ENCODE results near the gene RFX3. TPM values are rescaled to one million over a fixed set of nuclear protein-coding genes. Genes with fewer than 3 reads are reported as not detected.

The RFX3 gene
- total RNA-seq, 4 donors from 2014 or later, result 0.91 to 6.5 (median 3.3) TPM

- TF ChIP-seq, protein P1, sequence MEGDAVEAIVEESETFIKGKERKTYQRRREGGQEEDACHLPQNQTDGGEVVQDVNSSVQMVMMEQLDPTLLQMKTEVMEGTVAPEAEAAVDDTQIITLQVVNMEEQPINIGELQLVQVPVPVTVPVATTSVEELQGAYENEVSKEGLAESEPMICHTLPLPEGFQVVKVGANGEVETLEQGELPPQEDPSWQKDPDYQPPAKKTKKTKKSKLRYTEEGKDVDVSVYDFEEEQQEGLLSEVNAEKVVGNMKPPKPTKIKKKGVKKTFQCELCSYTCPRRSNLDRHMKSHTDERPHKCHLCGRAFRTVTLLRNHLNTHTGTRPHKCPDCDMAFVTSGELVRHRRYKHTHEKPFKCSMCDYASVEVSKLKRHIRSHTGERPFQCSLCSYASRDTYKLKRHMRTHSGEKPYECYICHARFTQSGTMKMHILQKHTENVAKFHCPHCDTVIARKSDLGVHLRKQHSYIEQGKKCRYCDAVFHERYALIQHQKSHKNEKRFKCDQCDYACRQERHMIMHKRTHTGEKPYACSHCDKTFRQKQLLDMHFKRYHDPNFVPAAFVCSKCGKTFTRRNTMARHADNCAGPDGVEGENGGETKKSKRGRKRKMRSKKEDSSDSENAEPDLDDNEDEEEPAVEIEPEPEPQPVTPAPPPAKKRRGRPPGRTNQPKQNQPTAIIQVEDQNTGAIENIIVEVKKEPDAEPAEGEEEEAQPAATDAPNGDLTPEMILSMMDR (IDR thresholded peaks at IDR 0.05), result no peak
- no peak for TF ChIP-seq POLR2A (IDR thresholded peaks at IDR 0.05)
- H3K27me3 ChIP-seq, result no peaks in the 10 kb centered on the region
- no peaks in the 10 kb centered on the region for H3K4me1 ChIP-seq
- H3K4me3 ChIP-seq, result no peak overlapping the region
- WGBS, 2 donors, result 53 to 71% methylated on average over 5 of the region's 5 CpGs
- no peaks in the 10 kb centered on the region for H3K36me3 ChIP-seq
- intact Hi-C loops (cut with DNase I), result no loop called here
- H3K9me3 ChIP-seq, result no peaks in the 10 kb centered on the region
- H3K27ac ChIP-seq, result no peak overlapping the region
- no peak for DNase-seq
Measured at GRCh38 chr9:3191715-3192114, 334.1 kb downstream of the RFX3 start.

- Histone ChIP-seq H3K27ac (no peak overlapping the region), H3K4me1 (no peaks in the 10 kb centered on the region), H3K4me3 (no peak overlapping the region), H3K27me3 (no peaks in the 10 kb centered on the region), H3K36me3 (no peaks in the 10 kb centered on the region), H3K9me3 (no peaks in the 10 kb centered on the region)
- WGBS, 2 donors, result 70 to 73% methylated on average over 7 of the region's 7 CpGs
- intact Hi-C loops (cut with DNase I), result no loop called here
- TF ChIP-seq, protein P1 (IDR thresholded peaks at IDR 0.05), result no peak
- no peak for TF ChIP-seq POLR2A (IDR thresholded peaks at IDR 0.05)
- no peak for DNase-seq
Measured at GRCh38 chr9:3189113-3189861, 336.5 kb downstream of the RFX3 start.

DNA sequence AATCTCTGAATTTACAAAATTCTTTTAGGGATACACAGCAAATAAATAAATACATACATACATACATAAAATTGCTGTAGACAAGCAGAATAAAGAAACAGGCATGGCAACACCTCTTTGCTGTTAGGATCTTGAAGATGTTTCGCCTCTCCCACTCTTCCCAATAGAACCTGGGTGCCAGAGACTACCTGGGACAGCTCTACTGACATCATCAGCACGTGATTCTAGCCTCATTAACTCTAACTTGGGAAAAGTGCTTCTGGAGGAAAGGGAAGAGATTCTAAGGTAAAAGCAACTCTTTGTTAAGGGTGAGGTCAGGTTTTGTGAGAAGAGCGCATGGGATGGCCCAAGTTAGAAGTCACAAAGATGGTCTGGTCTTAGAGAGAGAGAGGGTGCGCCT, 339.1 kb downstream of the RFX3 start:
- no peaks in the 10 kb centered on the region for H3K36me3 ChIP-seq
- intact Hi-C loops (cut with DNase I), result no loop called here
- DNase-seq, result no peak
- H3K4me3 ChIP-seq, result no peak overlapping the region
- TF ChIP-seq, protein P1 (IDR thresholded peaks at IDR 0.05), result no peak
- no peak for TF ChIP-seq POLR2A (IDR thresholded peaks at IDR 0.05)
- no peaks in the 10 kb centered on the region for H3K9me3 ChIP-seq
- H3K27me3 ChIP-seq, result peaks cover 0 to 12% (median under 1%) of the 10 kb centered on the region in 4 donors
- no peak overlapping the region for H3K27ac ChIP-seq
- H3K4me1 ChIP-seq, result peaks cover 0 to under 1% (median 0%) of the 10 kb centered on the region in 3 donors
- WGBS, 2 donors, result 74 to 79% methylated on average over 4 of the region's 4 CpGs

DNA sequence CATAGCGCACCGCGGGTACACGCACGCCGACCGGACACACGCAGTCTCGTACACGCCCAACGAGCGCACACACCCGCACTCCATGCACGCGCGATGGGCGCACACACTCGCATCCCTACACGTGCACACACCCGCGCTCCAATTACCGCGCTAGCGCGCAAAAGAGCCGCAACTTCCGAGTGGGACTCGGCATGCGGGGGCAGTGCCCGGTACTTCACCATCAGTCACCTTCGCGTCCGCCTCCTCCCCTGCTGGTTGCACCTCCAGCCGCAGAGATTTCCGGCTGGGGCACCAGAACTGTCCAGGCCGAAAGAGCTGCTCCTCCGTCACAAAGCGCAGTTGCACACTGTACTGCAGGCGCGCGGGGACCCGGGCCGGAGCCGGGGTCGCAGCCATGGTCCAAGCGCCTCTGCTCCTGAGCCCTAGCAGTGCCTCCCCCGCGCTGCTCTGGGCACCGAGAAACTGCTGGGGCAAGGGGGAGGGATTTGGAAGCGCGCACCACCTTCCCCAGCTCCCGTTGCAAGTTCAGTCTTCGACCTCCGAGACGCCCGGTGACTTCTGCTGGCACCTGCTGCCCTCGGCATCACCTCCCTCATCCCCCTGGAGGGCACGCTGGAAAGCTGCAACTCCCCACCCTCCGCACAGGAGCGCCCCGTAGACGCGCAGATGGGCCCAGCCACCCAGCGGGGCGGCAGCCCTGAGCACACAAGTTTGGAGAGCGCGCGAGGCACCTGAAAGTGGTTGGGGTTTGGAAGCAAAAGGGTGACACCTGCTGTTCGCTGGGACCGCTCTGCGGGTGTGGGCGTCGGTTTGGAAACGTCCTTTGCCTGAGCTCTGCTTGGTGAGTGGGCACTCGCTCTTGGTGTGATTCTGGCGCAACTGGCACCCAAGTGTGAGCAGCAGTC, 344.5 kb downstream of the RFX3 start:
- peaks cover 0 to 33% (median 3%) of the 10 kb centered on the region in 4 donors for H3K27me3 ChIP-seq
- peak overlapping the region; percentile 12 to 57 (median 24) for H3K4me3 ChIP-seq
- H3K4me1 ChIP-seq, result peaks cover 6 to 12% (median 7%) of the 10 kb centered on the region in 3 donors
- intact Hi-C loops (cut with DNase I), result no loop called here
- H3K36me3 ChIP-seq, result no peaks in the 10 kb centered on the region
- no peak for DNase-seq
- TF ChIP-seq POLR2A (IDR thresholded peaks at IDR 0.05), result no peak
- TF ChIP-seq, protein P1 (IDR thresholded peaks at IDR 0.05), result peak in 4 of 6 experiments; percentile 36 to 56 (median 38)
- WGBS, 2 donors, result 2 to 5% methylated on average over 7 to 12 of the region's 76 CpGs
- H3K27ac ChIP-seq, result no peak overlapping the region
- H3K9me3 ChIP-seq, result no peaks in the 10 kb centered on the region

- no peak for DNase-seq
- peaks cover 6 to 12% (median 7%) of the 10 kb centered on the region in 3 donors for H3K4me1 ChIP-seq
- peak overlapping the region in 3 of 4 donors; percentile 19 to 57 (median 29) for H3K4me3 ChIP-seq
- TF ChIP-seq, protein P1 (IDR thresholded peaks at IDR 0.05), result no peak
- TF ChIP-seq POLR2A (IDR thresholded peaks at IDR 0.05), result no peak
- no peak overlapping the region for H3K27ac ChIP-seq
- H3K36me3 ChIP-seq, result no peaks in the 10 kb centered on the region
- 43 to 51% methylated on average over 5 to 11 of the region's 19 CpGs for WGBS, 2 donors
- H3K9me3 ChIP-seq, result no peaks in the 10 kb centered on the region
- H3K27me3 ChIP-seq, result peaks cover 0 to 33% (median 3%) of the 10 kb centered on the region in 4 donors
- intact Hi-C loops (cut with DNase I), result no loop called here
Measured at GRCh38 chr9:3180696-3181048, 345.1 kb downstream of the RFX3 start.

All from esophagus squamous epithelium (tissue), 5 donors.